ENCODE results near the gene SLC39A9.

Gene SLC39A9

DNA sequence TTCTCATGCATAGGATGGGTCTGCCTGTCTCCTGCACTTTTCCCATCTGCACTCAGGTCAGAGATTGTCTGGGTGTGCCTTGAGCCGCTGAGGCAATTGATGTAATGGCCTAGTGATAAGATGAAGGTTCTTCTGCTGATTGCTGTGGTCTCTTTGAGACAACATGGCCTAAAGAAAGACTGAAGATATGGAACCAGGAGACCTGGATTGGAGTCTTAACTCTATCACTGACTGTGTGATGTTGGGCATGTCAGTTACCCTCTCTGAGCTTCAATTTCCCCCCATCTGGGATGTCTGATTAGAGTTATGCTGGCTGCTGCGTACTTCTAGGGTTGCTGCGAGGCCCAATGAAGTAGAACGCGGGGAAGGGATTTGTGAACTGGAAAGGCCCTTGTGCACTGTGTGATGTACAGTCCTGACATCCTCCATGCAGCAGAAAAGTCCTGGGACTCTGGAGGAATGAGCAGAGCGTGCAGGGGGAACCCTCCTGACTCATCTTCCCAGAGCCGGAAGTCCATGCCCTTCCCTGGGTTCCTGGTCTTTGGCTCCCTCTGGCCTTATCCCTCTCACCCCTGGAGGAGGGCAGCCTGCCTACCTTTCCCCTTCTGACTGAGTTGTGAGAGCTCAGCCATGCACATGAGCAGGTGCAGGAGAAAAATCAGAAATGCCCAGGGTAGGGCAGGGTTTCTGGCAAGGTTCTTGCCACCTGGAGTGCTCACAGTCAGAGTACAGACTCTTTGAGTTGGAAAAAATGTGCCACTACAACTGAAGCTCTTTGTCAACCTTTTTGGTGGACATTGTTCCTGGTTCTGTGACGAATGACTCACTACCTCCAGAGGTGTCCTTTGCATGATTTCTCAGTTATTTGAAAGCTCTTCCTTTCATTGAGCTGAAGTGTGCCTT is 107.1 kb downstream of the SLC39A9 start:
- H3K9me3 Mint-ChIP-seq (ENCODE audit: low read depth), result no peaks in the 10 kb centered on the region
- peaks cover 2% of the 10 kb centered on the region for H3K27me3 Mint-ChIP-seq
- no peak overlapping the region for H3K4me3 Mint-ChIP-seq
- no peaks in the 10 kb centered on the region for H3K4me1 Mint-ChIP-seq (ENCODE audit: low read depth)
- H3K27ac Mint-ChIP-seq, result no peak overlapping the region
- no peaks in the 10 kb centered on the region for H3K36me3 Mint-ChIP-seq

GRCh38 chr14:69506241-69506595 is 107.7 kb downstream of the SLC39A9 start:
- H3K36me3 Mint-ChIP-seq, result no peaks in the 10 kb centered on the region
- no peak overlapping the region for H3K27ac Mint-ChIP-seq
- no peak overlapping the region for H3K4me3 Mint-ChIP-seq
- H3K4me1 Mint-ChIP-seq (ENCODE audit: low read depth), result no peaks in the 10 kb centered on the region
- no peaks in the 10 kb centered on the region for H3K9me3 Mint-ChIP-seq (ENCODE audit: low read depth)
- peaks cover 2% of the 10 kb centered on the region for H3K27me3 Mint-ChIP-seq

Measured in activated naive CD8-positive, alpha-beta T cell (primary cell).